Endothelial cell of umbilical vein (primary cell): Measurements from ENCODE around the gene BHLHE23.

Source experiments
- MYC ChIP-seq: IDR thresholded peaks from one replicate; pipeline ENCODE4 v1.6.1; 2011; ENCODE audit warnings: mild to moderate bottlenecking, low read depth, low read length
- POLR2A ChIP-seq: IDR thresholded peaks from 2 replicates; pipeline ENCODE4 v1.6.1; 2012; ENCODE audit warnings: low read depth, mild to moderate bottlenecking, control low read depth, low read length
- TF ChIP-seq, protein P1 (sequence below), 2 donors: IDR thresholded peaks; 1 replicate in 1 of 2; 2 replicates in 1 of 2; pipeline ENCODE4 v1.5.1; 2011; ENCODE audit warnings: low read length in 2 of 2, mild to moderate bottlenecking in 2 of 2, moderate library complexity in 2 of 2, control low read depth in 1 of 2, inconsistent platforms in 1 of 2, low read depth in 1 of 2; ENCODE audit not compliant: insufficient read depth in 1 of 2; ENCODE audit errors: extremely low read depth in 1 of 2

DNA sequence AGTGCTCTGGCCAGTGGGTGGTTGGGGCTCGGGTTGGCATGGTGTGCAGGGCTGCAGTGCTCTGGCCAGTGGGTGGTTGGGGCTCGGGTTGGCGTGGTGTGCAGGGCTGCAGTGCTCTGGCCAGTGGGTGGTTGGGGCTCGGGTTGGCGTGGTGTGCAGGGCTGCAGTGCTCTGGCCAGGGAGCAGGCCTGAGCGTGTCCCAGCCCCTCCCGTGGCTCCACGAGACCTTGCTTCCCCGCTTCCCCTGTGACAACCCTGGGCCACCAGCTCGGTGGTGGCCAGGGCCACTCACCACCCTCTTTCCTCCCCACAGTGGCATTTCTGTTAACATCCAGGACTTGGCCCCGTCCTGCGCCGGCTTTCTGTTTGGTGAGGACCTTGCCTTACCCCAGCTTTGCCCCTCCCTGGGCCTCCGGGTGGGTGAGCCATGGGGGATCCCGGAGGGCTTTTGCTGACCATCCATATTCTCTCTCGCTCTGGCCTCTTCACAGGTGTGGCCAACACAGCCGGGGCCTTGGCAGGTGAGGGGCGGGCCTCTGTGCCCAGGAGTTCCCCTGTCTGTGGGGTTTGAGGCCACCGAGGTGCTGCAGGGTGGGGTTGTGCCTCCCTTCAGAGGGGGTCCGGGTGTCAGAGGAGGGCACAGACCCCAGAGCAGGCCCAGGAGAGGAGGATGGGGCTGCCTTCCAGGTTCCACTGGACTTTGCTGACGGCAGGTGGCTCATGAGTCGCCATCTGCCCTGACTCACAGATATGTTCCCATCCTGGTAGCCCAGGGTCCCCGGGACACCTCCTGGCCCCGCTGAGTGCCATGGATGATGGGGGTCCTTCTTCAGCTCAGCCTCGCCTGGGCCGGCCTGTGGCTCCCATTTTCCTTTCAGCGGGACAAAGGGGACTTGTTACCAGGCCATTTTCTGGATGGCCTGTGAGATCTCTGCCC, 40.3 kb downstream of the BHLHE23 start:
- TF ChIP-seq, protein P1, sequence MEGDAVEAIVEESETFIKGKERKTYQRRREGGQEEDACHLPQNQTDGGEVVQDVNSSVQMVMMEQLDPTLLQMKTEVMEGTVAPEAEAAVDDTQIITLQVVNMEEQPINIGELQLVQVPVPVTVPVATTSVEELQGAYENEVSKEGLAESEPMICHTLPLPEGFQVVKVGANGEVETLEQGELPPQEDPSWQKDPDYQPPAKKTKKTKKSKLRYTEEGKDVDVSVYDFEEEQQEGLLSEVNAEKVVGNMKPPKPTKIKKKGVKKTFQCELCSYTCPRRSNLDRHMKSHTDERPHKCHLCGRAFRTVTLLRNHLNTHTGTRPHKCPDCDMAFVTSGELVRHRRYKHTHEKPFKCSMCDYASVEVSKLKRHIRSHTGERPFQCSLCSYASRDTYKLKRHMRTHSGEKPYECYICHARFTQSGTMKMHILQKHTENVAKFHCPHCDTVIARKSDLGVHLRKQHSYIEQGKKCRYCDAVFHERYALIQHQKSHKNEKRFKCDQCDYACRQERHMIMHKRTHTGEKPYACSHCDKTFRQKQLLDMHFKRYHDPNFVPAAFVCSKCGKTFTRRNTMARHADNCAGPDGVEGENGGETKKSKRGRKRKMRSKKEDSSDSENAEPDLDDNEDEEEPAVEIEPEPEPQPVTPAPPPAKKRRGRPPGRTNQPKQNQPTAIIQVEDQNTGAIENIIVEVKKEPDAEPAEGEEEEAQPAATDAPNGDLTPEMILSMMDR (IDR thresholded peaks at IDR 0.05; ENCODE audit: extremely low read depth in 1 of 2, insufficient read depth in 1 of 2, low read depth in 1 of 2, low read length in 2 of 2): no peak
- TF ChIP-seq POLR2A (no peak), MYC (no peak)
